ENCODE results near the gene MDM4.

Gene MDM4

DNA sequence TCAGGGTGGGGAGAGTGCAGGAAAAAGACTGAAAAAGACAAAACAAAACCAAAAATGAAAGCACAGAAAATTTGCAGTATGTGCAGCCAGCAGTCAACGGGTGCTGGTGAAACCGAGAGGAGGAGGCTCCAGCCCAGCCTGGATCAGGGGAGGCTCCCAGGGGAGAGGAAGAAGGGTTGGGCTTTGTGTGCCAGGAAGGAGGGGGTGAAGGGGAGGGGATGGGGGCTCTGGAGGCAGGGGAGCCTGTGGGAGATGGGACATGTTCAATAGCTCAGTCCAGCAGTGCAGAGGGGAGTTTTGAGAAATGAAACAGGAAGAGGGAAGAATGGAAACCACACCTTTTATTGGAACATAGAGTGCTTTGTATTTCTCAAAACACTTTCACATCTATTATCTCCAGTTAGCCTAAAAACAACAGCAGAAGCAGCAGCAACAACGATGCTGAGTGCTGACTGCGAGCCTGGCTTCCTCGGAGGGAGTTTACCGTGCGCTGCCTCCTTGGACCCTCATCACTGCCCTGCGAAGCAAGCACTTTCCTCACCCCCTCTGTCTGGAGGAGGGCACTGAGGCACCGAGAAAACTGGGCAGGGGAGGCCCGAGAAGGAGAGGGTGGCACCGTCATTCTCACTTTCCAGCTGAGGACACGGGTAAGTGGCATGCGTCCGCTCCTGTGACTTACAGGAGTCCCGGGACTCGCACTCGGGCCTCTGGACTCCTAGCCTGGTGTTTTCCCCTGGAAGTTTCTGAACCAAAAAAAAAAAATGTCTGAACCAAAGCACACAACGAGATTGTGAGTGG lies 62.9 kb downstream of the MDM4 start:
- no peak for DNase-seq (ENCODE audit: low read depth)

DNA sequence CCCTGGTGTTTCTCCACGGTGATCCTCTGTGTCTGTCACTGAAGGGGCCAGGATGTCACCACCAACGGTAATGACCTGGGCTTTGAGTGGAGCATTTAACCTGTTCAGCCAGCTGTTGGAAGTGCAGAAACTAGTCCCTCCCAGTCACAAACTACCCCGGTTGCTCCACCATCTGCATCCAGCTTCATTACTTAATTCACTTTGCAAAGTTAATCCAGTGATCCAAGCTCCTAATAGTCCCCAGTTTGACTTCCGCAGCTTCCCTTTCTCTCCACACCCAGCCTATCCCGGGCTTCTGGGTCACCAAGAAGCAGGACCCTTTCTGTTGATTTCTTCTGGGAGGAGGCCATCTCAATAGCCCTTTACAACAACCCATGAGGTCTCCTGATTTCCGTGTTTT lies 63.5 kb downstream of the MDM4 start:
- DNase-seq (ENCODE audit: low read depth): no peak

DNA sequence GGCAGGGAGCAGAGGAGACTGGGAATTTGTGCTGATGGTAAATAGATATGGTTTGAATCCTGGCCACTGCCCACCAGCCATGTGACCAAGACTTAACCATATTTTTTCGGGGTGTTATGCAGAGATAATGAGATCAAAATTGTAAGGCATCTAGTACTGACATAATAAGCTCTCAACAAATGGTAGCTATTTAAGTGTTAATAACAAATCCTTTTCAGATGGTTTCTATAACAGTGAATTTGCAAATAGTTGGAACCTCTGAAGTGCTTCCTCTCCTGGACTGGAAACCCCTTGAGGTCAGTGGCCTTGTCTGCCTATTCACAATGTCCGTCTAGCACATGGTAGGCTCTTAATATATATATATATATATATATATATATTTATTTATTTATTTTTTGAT lies 64.7 kb downstream of the MDM4 start:
- DNase-seq (ENCODE audit: low read depth): no peak

DNA sequence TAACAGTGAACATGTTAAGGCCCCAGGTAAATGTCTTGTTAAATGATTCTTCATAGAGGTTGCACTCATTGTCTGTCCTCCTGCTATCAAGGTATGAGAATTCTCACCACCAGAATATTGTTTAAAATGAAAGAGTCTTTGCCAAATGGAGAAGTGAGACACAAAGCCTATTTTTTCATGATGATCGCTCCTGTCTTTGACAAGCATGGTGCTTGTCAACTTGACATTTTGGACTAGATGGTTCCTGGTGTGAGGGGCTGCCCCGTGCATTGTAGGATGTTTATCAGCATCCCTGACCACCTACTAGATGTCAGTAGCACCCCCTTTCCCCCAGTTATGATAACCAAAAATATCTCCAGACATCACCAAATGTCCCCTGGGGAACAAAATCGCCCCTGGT lies 65.6 kb downstream of the MDM4 start:
- no peak for DNase-seq (ENCODE audit: low read depth)

DNA sequence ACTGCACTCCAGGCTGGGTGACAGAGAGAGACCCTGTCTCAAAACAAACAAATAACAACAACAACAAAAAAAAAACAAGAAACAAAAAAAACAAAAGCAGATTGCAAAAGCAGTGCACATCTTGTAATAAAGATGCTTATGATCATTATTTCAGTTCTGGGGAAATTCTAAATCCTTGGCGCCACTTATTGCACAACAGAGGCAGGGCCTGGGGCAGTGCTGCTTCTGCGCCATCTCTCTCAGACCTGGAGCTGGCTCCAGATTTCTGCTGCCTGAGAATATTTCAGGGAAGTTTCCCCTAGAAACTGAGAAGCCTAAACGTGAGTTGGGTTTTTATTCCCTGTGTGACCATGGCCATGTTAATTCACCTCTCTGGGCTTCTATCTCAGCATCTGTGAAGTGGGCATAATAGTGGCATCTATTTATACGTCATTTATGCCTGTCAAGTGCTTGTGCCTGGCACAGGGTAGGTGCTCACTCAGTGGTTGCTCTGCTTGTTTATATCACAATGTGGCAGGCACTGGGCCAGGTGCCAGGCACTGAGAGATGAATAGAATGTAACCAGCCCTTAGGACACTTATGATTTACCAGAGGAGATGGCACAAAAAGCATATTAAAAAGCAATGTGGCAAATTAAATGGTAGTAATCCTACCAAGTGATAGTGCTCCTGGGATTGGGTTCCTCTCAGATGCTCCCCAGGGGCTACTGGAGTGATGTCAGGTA lies 67.9 kb downstream of the MDM4 start:
- no peak for DNase-seq (ENCODE audit: low read depth)

DNA sequence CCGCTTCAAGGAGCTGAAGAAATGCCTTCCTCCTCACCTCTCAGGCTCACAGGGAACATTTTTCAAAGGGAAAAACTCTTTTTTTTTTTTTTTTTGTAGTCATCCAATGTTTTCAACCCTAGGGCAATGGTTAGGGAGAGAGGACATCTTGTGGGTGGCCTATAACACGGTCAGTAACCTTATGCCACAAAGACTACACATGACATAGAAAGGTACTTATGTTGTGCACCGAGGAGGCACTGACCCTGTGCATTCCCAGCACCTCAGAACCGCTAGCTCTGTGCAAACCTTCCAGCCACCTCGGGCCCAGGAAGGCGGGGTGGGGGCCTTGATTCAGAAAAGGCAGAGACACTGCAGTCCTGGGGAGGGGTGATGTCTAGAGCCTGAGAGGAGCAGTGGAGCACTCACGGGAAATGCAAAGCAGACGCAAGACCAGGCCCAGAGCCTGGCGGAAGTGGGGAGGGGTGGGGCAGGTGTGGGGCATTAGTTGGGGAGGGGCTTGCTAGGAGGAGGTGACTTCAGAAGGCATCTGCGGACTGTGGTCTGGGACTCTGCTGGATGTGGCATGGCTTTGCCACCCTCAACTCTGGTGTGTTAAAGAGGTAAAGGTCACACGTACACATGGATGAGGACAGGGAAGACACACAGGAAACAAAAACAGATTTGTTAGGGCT lies 68.6 kb downstream of the MDM4 start:
- DNase-seq (ENCODE audit: low read depth): no peak

DNA sequence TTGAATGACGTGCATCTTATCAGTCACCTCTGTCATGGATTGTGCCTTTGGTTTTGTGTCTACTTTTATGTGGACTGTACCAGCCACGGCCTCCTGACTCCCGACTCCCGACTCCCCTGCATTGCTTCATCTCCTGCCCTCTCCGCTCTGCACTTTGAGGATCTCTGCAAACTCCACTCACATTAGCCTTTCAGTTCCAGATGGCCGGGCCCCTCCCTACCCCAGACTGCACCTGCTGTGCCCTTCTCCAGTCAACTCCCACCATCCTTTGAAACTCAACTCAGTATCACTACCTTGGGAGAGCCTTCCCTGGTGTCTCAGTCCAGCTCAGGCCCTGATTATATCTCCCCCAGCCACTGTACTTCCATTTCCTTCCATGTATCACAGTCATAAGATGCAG lies 71.4 kb downstream of the MDM4 start:
- no peak for DNase-seq (ENCODE audit: low read depth)

DNA sequence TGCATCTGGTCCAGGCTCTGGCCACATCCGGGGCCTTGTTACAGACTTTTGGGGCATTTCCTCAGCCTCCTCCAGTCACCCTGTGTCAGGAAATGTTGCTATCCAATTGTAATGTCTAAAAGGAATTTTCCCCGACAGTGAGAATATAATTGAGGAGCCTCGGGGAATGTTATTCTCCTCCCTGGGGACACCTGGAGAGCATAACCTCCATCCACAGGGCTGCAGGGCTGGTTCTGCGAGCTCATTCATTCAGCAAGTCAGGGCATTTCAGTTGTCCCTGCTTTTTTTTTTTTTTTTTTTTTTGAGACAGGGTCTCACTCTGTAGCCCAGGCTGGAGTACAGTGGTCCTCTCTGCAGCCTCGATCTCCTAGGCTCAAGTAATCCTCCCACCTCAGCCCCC lies 72.6 kb downstream of the MDM4 start:
- DNase-seq (ENCODE audit: low read depth): no peak

DNA sequence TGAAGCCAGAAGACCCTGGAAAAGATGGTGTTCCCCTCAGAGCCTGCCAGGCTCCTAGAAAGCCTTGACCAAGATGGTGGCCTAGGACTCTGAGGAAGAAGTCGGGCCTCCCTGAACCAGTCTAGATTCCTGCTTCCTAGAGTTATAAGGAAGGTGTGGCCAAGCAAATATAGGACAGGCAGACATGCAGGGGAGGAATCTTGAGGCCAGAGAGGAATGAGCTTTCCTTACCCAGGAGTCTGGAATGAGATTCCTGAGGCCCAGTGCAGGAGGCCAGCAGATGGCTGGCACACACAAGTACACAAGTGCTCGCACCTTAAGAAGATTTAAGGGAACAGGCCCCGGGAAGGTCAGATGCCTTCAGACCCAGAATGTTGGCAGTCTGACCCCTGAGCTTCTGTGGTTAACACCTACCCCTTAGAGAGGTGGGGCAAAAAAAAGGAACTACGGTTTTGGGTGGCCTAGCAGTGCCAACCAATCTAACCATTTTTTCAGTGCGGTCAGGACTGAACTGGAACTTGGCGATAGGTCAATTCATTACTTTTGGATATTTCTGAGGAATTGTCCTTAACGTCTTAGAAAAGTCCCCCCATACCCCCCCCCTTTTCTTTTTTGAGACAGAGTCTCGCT lies 73.3 kb downstream of the MDM4 start:
- DNase-seq (ENCODE audit: low read depth): no peak

DNA sequence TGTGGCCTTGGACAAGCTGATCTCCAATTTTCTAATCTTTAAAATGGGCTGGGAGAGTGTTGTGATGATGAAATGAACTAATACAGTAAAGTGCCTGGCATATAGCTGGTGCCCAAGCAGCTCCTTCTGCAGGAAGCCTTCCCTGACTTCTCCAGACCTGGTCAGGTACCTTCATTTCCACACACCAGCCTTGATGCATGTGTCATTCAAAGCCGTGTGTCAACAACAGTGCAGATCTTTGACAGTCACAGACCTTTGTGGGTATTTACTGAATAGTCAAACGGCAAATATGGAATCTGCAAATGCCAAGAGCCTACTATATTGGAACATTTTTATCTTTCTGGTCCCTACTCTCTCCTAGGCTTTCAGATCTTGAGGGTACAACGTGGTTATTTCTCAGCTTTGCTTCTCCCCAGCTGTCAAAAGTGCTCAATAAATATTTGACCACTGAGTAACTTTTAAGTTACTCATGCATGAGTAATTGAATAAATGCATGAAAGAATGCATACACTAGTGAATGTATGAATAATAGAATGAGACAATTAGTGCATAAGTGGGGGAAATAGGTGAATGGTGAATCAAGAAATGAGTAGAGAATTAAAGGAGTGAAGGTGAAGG lies 75.4 kb downstream of the MDM4 start:
- DNase-seq (ENCODE audit: low read depth): no peak

DNA sequence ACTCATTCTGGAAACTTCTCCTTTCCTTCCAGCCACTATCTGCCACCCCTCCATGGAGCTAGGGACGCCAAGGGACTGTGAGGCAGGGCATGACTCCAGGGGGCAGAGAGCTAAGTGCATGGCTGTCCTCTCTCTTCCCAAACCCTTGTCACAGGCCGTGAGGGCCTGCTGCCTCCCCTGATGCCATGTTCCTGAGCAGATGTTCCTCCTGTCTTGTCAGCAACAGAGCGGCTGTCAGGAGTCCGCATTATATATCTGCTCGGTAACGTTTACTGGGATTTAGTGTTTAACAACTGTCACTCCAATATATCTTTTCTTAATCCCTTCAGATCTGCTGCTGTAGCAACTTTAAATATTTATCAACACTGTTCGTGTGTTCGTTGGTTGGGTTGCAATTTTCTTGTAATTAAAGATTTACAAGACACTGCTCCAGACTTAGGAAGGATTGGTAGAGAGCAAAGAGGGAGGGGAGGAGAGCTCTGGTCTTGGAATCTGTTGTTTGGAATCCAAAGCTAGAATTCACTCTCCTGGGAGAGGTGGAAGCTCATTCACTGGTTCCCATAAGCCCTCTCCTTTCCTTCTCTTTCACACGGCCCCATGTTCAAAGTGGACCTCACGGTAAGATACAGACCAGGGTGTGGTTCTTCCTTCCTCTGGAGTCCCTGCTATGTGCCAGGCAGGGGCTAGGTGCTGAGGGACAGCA lies 76.2 kb downstream of the MDM4 start:
- DNase-seq (ENCODE audit: low read depth): no peak

DNA sequence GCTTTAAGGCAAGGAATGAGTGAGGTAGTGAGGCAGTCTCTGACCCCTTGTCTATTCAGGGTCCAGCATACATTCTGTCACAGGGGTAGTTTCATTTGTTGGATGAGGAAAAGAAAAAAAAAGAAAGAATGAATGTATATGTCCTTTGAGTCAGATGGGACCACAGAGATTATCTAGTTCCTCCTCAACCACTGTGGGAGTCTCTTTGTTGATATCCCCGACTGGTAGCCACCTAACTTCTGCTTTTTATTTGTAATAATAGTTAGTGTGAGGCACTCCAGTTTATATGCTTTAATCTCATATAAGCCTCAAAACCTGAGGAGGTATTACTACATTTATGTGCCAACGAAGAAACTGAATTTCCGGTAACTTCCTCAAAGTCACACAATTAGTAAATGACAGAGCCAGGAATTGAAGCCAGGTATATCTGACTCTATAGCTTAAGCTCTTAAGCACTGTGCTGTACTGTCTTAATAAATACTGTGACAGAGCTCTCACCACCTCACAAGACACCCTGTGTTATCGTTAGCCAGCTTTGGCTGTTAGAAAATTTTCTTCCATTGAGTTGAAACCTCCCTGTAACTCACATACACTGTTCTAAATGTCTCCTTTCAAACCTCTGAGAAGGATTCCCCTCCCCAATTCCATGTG lies 82.2 kb downstream of the MDM4 start:
- no peak for DNase-seq (ENCODE audit: low read depth)

DNA sequence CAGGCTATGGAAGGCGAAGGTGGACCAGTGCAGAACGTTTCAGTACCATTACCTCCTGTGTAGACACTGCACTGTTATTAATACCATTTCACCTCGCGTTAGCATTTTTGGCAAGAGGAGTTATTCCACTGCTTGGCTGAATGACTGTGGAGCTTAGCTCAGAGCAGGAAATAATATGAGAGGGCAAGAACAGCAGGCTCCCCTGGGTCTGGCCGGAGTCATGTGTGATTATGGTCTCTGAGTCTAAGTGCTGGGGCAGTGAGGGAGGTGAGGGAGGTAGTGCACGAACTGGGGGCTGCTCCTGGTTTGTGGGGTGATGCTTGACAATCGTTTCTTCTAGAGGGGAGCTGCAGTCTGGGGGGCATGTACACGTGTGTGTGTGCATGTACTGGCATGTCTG lies 82.9 kb downstream of the MDM4 start:
- DNase-seq (ENCODE audit: low read depth): no peak

DNA sequence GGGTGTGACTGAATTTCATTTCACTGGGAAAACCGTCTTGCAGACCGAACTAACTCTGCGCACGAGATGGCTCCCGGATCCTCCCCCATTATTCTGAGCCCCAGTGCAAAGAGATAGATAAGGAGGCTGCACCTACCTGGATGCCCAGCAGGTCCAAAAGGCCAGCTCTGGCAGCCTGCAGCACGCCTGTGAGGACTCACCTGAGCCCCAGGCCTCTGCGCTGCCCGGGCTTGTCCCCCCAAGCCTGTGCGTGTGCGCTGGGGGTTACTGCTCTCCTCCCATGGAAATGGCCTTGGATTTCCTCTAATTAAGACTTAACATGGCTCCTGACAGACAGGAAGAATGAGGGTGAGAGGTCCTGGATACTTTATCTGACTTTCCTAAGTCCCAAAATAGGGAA lies 83.4 kb downstream of the MDM4 start:
- no peak for DNase-seq (ENCODE audit: low read depth)

DNA sequence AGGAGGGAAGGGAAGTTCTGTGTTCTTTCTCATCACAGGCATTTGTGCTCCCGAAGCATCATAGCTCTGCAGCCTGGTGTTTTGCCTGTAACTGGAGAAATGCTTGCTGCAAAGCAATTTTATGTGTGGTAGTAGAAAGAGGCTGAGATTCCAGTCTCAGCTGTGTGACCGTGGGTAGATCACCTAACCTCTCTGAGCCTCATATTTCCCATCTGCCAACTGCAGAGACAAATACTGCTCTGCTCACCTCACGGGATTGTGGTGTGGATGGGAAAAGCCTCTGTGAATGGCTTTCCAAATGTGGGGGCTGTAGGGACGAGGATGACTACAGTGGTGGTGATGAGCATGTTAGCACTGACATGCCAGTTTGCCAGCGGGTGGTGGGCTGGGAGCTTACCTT lies 84.0 kb downstream of the MDM4 start:
- no peak for DNase-seq (ENCODE audit: low read depth)

DNA sequence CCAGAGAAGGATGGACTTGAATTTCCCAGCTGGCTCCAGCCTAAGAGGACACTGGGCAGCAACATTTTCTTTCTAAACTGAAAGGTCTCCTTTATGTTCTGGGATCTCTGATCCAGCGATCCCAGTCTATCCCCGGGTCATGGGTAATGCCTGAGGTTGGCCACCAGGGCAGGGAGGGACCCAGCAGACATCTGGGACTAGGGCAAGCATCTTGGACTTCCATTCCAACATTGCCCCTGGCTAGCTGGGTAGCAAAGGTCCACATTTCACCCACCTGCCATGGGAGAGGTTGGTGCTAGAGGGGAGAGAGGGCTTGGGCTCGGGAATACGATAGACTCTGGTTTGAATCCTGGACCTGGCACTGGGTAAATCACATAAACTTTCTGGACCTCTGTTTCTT lies 84.8 kb downstream of the MDM4 start:
- no peak for DNase-seq (ENCODE audit: low read depth)

DNA sequence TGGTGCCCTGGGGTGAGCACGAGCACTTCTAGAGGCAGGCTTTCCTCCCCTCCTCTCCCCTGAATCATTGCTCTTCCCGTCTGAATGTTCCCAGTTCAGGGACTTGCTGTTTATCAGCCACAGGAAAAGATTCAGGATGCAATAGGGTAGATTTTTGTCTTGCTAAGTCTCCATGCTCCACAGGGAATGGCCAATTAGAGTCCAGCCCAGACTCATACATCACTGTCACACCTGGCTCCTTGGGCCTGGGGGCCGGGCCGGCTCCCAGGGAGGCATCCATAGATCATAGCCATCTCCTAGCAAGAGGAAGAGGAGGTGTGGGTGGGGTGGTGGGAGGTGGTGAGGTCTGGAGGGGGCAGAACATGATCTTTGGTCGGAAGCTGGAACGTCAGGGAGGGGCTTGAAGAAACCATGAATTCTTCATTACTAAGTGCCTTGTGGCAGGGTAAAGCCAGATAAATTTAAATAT lies 85.9 kb downstream of the MDM4 start:
- DNase-seq (ENCODE audit: low read depth): no peak

DNA sequence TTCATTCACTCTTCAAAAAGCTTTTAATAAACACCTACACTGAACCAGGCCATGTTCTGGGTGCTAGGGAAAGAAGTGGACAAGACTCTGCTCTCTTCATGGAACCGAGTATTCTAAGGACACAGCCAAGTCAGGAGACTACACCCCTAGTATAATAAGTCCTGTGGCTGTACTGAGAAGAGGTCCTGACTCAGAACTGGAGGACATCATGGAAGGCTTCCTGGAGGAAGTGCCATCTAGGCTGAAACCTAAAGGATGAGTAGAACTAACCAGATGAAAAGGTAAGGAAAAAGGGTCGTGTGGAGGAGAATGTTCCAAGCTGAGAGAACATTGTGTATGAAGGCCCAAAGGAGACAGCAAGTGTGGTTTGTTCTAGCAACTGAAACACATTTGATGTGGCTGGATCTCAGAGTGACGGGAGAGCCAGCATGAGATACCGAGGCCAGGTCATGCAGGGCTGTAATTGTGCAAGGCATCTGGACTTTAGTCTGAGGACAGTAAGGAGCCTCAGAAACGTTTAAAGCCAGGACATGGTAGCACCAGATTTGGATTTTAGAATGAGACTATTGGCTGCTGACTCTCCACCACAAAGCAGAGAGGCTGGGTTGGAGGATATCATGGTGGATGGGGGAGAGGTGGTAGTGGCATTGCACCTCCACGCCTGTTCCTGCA lies 86.8 kb downstream of the MDM4 start:
- no peak for DNase-seq (ENCODE audit: low read depth)

DNA sequence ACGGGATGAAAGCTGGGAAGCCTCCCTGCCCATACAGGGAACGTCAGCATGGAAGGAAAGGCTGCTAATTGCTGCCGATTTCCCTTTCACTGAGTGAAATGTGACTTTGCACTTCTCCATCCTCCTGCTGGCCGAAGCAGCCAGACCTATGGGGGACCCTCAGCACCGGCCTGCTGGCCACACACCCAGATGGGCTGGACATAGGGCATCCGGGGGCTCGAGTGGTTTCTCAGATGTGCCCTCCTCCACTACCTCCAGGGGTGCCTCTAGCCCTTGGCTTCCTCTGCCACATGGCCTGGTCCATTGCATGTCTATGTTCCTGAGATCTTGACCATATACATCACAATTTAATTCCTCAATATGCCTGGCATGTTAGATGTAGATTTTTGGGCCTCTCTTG lies 89.6 kb downstream of the MDM4 start:
- DNase-seq (ENCODE audit: low read depth): no peak

All from stimulated activated CD8-positive, alpha-beta memory T cell treated with anti-CD3 and anti-CD28 coated beads, Interleukin-15, amount 100 ng/mL, for 24 hours (primary cell).